ENCODE measurements around the gene ZNF346.

ZNF346 gene, protein sequence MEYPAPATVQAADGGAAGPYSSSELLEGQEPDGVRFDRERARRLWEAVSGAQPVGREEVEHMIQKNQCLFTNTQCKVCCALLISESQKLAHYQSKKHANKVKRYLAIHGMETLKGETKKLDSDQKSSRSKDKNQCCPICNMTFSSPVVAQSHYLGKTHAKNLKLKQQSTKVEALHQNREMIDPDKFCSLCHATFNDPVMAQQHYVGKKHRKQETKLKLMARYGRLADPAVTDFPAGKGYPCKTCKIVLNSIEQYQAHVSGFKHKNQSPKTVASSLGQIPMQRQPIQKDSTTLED

DNA sequence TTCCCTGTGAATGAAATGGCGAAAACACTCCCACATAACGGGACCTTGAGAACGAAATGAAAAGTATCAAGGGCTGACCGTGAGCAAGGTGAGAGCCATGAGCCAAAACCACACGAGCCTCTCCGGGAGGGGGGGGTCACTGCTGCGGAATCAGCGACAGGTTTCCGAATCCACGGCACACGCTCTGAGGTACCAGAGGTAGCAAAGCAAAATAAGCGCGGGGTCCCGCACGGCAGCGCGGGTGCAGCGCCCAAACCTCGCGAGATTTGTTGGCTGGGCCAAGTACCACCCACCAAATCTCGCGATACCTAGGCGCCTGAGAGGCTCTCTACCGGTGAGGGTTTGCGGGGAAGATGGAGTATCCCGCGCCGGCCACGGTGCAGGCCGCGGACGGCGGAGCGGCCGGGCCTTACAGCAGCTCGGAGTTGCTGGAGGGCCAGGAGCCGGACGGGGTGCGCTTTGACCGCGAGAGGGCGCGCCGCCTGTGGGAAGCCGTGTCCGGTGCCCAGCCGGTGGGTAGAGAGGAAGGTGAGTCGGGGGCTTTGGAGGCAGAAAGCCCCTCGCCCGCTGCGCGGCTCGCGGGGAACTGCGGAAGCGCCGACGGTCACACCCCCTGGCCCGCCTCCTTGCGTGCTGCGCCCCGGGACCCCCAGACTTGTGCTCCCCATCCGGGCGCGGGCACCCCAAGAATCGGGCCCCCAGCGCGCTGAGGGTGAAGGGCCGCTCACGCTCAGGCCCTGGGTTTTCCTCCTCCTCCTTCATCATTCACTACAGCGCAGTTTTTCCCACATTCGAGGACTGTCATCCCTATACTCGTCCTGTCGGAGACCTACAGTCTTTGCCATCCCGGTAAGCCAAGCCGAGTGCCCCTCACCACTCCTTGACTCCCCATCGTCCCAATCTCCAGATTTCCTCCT lies at the start of gene ZNF346:
Gene ZNF346 (plus strand): TSS at position 311 of the 917 bp plus-strand sequence. CDS start 43 bp downstream, at position 354.
- TF ChIP-seq, protein P1, sequence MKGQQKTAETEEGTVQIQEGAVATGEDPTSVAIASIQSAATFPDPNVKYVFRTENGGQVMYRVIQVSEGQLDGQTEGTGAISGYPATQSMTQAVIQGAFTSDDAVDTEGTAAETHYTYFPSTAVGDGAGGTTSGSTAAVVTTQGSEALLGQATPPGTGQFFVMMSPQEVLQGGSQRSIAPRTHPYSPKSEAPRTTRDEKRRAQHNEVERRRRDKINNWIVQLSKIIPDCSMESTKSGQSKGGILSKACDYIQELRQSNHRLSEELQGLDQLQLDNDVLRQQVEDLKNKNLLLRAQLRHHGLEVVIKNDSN (IDR thresholded peaks at IDR 0.05): no peak
- TF ChIP-seq ZBTB7A (IDR thresholded peaks at IDR 0.05; ENCODE audit: low read depth) (peak; percentile 97), YY1 (IDR thresholded peaks at IDR 0.05; ENCODE audit: low read depth) (peak; percentile 81), TAF1 (IDR thresholded peaks at IDR 0.05; ENCODE audit: low read depth) (peak; percentile 75), FOXM1 (IDR thresholded peaks at IDR 0.05; ENCODE audit: borderline replicate concordance, low read depth) (no peak)
- TF ChIP-seq, protein P2, sequence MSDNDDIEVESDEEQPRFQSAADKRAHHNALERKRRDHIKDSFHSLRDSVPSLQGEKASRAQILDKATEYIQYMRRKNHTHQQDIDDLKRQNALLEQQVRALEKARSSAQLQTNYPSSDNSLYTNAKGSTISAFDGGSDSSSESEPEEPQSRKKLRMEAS (IDR thresholded peaks at IDR 0.05): peak; percentile 55; the same call in 1 of the 2 replicates

DNA sequence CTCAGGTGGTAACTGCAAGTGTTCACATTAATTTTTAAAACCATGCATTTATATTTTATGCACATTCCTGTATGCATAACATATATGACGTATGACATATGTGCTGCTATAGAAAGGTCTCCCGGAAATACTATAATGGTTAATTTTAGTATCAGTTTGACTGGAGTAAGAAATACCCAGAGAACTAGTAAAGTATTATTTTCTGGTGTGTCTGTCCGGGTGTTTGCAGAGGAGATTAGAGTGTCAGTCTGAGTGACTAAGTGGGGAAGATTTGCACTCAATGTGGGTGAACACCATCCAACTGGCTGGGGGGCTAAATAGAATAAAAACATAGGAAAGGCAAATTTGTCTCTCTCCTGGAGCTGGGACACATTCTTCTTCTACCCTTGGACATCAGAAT lies 42.8 kb upstream of the ZNF346 start:
- TF ChIP-seq FOXM1 (IDR thresholded peaks at IDR 0.05; ENCODE audit: borderline replicate concordance, low read depth) (no peak), CREB1 (IDR thresholded peaks at IDR 0.05; ENCODE audit: low read depth) (no peak), CEBPB (IDR thresholded peaks at IDR 0.05) (no peak), TAF1 (IDR thresholded peaks at IDR 0.05; ENCODE audit: low read depth) (no peak), TCF12 (IDR thresholded peaks at IDR 0.05; ENCODE audit: low read depth) (no peak), NFIC (IDR thresholded peaks at IDR 0.05) (no peak)

DNA sequence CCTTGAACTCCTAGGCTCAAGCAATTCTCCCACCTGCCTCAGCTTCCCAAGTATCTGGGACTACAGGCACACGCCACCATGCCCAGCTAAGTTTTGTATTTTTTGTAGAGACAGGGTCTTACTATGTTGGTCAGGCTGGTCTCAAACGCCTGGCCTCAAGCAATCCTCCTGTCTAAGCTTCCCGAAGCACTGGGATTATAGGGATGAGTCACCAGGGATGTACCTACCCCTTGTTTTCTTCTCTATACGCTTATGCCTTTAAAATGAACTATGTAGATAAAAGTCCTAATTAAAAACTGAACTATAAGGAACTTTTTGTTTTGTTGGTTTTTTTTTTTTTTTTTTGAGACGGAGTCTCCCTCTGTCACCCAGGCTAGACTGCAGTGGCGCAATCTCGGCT lies 41.7 kb upstream of the ZNF346 start:
- TF ChIP-seq CREB1 (IDR thresholded peaks at IDR 0.05; ENCODE audit: low read depth) (no peak), EGR1 (IDR thresholded peaks at IDR 0.05) (no peak), ZBTB7A (IDR thresholded peaks at IDR 0.05; ENCODE audit: low read depth) (no peak), YY1 (IDR thresholded peaks at IDR 0.05; ENCODE audit: low read depth) (no peak), TEAD4 (IDR thresholded peaks at IDR 0.05) (no peak), TCF12 (IDR thresholded peaks at IDR 0.05; ENCODE audit: low read depth) (no peak)
- TF ChIP-seq, protein P2 (IDR thresholded peaks at IDR 0.05): no peak
- TF ChIP-seq, protein P3, sequence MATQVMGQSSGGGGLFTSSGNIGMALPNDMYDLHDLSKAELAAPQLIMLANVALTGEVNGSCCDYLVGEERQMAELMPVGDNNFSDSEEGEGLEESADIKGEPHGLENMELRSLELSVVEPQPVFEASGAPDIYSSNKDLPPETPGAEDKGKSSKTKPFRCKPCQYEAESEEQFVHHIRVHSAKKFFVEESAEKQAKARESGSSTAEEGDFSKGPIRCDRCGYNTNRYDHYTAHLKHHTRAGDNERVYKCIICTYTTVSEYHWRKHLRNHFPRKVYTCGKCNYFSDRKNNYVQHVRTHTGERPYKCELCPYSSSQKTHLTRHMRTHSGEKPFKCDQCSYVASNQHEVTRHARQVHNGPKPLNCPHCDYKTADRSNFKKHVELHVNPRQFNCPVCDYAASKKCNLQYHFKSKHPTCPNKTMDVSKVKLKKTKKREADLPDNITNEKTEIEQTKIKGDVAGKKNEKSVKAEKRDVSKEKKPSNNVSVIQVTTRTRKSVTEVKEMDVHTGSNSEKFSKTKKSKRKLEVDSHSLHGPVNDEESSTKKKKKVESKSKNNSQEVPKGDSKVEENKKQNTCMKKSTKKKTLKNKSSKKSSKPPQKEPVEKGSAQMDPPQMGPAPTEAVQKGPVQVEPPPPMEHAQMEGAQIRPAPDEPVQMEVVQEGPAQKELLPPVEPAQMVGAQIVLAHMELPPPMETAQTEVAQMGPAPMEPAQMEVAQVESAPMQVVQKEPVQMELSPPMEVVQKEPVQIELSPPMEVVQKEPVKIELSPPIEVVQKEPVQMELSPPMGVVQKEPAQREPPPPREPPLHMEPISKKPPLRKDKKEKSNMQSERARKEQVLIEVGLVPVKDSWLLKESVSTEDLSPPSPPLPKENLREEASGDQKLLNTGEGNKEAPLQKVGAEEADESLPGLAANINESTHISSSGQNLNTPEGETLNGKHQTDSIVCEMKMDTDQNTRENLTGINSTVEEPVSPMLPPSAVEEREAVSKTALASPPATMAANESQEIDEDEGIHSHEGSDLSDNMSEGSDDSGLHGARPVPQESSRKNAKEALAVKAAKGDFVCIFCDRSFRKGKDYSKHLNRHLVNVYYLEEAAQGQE (IDR thresholded peaks at IDR 0.05; ENCODE audit: low read depth): no peak
- TF ChIP-seq, protein P1 (IDR thresholded peaks at IDR 0.05): no peak

DNA sequence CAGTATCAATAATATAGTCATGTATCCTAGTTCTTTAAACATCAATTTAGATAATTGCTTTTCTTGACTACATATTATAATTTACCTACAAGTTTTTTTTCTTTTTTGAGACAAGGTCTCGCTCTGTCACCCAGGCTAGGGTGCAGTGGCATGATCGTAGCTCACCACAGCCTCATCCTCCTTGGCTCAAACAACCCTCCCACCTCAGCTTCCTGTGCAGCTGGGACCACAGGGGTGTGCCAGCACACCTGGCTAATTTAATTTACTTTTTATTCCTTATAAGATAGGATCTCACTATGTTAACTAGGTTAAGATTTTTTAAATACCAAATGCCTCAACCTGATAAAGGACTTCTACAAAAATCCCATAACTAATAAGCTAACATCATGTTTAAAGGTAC lies 37.0 kb upstream of the ZNF346 start:
- TF ChIP-seq, protein P2 (IDR thresholded peaks at IDR 0.05): no peak
- TF ChIP-seq YY1 (IDR thresholded peaks at IDR 0.05; ENCODE audit: low read depth) (no peak), CREB1 (IDR thresholded peaks at IDR 0.05; ENCODE audit: low read depth) (no peak), ZBTB7A (IDR thresholded peaks at IDR 0.05; ENCODE audit: low read depth) (no peak), EGR1 (IDR thresholded peaks at IDR 0.05) (no peak), TAF1 (IDR thresholded peaks at IDR 0.05; ENCODE audit: low read depth) (no peak), NFIC (IDR thresholded peaks at IDR 0.05) (no peak), TEAD4 (IDR thresholded peaks at IDR 0.05) (no peak), RAD21 (IDR thresholded peaks at IDR 0.05; ENCODE audit: low read depth) (no peak), FOXM1 (IDR thresholded peaks at IDR 0.05; ENCODE audit: borderline replicate concordance, low read depth) (no peak), TCF12 (IDR thresholded peaks at IDR 0.05; ENCODE audit: low read depth) (no peak), CEBPB (IDR thresholded peaks at IDR 0.05) (no peak), EP300 (IDR thresholded peaks at IDR 0.05; ENCODE audit: borderline replicate concordance) (no peak)
- TF ChIP-seq, protein P1 (IDR thresholded peaks at IDR 0.05): no peak
- TF ChIP-seq, protein P3 (IDR thresholded peaks at IDR 0.05; ENCODE audit: low read depth): no peak

DNA sequence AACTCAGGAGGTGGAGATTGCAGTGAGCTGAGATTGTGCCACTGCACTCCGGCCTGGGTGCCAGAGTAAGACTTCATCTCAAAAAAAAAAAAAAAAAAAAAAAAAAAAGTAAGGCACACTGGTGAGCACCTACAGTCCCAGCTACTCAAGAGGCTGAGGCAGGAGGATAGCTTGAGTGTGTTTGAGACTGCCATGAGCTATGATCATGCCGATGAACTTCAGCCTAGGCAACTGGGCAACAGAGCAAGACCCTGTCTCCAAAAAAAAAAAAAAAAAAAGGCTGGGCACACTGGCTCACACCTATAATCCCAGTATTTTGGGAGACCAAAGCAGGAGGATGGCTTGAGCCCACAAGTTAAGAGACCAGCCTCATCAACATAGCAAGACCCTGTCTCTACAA lies 36.2 kb upstream of the ZNF346 start:
- TF ChIP-seq ZBTB7A (IDR thresholded peaks at IDR 0.05; ENCODE audit: low read depth): no peak
- TF ChIP-seq, protein P3 (IDR thresholded peaks at IDR 0.05; ENCODE audit: low read depth): no peak
- TF ChIP-seq NFIC (IDR thresholded peaks at IDR 0.05): no peak
- TF ChIP-seq, protein P1 (IDR thresholded peaks at IDR 0.05): no peak
- no peak for TF ChIP-seq EP300 (IDR thresholded peaks at IDR 0.05; ENCODE audit: borderline replicate concordance)
- no peak for TF ChIP-seq TEAD4 (IDR thresholded peaks at IDR 0.05)
- TF ChIP-seq TCF12 (IDR thresholded peaks at IDR 0.05; ENCODE audit: low read depth): no peak
- no peak for TF ChIP-seq RAD21 (IDR thresholded peaks at IDR 0.05; ENCODE audit: low read depth)
- TF ChIP-seq TAF1 (IDR thresholded peaks at IDR 0.05; ENCODE audit: low read depth): no peak
- TF ChIP-seq FOXM1 (IDR thresholded peaks at IDR 0.05; ENCODE audit: borderline replicate concordance, low read depth): no peak
- no peak for TF ChIP-seq EGR1 (IDR thresholded peaks at IDR 0.05)
- TF ChIP-seq, protein P2 (IDR thresholded peaks at IDR 0.05): no peak
- no peak for TF ChIP-seq CEBPB (IDR thresholded peaks at IDR 0.05)
- no peak for TF ChIP-seq CREB1 (IDR thresholded peaks at IDR 0.05; ENCODE audit: low read depth)
- TF ChIP-seq YY1 (IDR thresholded peaks at IDR 0.05; ENCODE audit: low read depth): no peak
